ENCODE results near the gene RASSF8. TPM values are rescaled to one million over a fixed set of nuclear protein-coding genes. Genes with fewer than 3 reads are reported as not detected.

RASSF8 gene
- total RNA-seq, 1 donor from 2014 or later: 54.6 TPM

DNA sequence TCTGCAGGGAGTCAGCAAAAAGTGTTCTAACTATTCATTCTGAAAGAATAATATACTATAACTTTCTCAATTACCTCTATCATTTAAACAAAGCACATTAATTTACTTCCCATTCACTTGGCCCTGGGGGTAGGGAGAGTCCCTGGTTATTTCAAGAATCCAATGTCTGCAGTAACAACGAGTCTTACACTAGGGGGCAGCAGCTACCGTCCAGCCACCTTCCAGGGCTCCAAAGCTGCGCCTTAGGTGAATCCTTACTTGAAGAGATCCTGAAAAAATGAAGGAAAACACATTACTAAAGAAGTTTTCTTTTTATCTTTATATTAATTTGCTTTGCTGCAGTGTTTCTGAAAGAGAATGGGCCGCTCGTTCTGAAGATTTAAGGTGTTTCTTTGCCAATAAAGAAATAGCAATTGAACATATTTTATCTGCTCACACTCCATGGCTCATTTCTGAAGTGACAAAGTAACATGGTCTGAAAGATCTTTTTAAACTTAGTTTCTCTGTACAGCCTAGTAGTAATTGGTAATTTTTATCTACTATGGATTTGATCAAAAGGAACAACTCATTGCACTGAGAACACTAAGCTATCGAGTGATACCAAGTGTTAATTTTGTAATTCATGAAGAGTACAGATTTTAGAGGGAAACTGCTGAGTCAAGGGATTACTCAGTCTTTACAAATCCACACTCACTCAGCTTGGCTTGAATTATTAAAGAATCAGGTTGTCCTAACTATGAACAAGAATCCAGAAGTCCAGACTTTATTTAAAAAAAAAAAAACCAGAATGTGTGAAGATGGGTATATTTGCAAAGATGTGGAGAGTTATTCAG is 138.8 kb downstream of the RASSF8 start:
- Mint-ChIP-seq H3K4me1 (ENCODE audit: low read depth) (peaks cover 8% of the 10 kb centered on the region), H3K27me3 (ENCODE audit: low read depth) (no peaks in the 10 kb centered on the region), H3K27ac (ENCODE audit: unreplicated experiment) (no peak overlapping the region), H3K4me3 (ENCODE audit: unreplicated experiment) (no peak overlapping the region), H3K9me3 (ENCODE audit: low read depth) (no peaks in the 10 kb centered on the region), H3K36me3 (ENCODE audit: low read depth) (no peaks in the 10 kb centered on the region)
- DNase-seq (ENCODE audit: low spot score): no peak
- peak; percentile 98 for TF ChIP-seq CTCF (IDR thresholded peaks at IDR 0.05)

- Mint-ChIP-seq H3K4me3 (ENCODE audit: unreplicated experiment) (no peak overlapping the region), H3K27ac (ENCODE audit: unreplicated experiment) (no peak overlapping the region)
- TF ChIP-seq CTCF (IDR thresholded peaks at IDR 0.05): no peak
These were observed 142.3 kb downstream of the RASSF8 start for GRCh38 chr12:26100666-26101349.

DNA sequence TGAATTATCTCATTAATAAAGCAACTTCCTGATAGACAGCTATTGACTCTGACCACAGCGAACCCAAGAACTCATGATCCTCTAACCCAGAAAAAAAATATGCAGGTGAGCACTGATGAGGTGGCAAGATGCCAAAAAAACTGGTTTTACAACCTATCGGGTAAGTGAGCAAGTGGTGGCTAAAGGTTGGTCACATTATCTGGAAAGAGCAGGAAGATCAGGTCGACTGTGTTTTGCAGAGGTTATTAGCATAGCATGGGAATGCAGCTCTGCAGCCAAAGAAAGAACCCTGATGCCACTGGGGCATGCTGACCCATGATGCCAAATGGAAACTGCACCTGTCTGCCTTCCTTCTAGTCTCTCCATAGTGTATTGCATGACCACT is 142.9 kb downstream of the RASSF8 start:
- H3K4me1 Mint-ChIP-seq (ENCODE audit: low read depth): peaks cover 4% of the 10 kb centered on the region
- TF ChIP-seq CTCF (IDR thresholded peaks at IDR 0.05): no peak
- H3K27me3 Mint-ChIP-seq (ENCODE audit: low read depth): no peaks in the 10 kb centered on the region
- H3K4me3 Mint-ChIP-seq (ENCODE audit: unreplicated experiment): no peak overlapping the region
- no peaks in the 10 kb centered on the region for H3K36me3 Mint-ChIP-seq (ENCODE audit: low read depth)
- no peak for DNase-seq (ENCODE audit: low spot score)
- no peak overlapping the region for H3K27ac Mint-ChIP-seq (ENCODE audit: unreplicated experiment)
- H3K9me3 Mint-ChIP-seq (ENCODE audit: low read depth): no peaks in the 10 kb centered on the region

More at GRCh38 chr12:26100666-26101349, 142.3 kb downstream of the RASSF8 start:
- no peak for DNase-seq (ENCODE audit: low spot score)
- no peaks in the 10 kb centered on the region for H3K9me3 Mint-ChIP-seq (ENCODE audit: low read depth)
- H3K36me3 Mint-ChIP-seq (ENCODE audit: low read depth): no peaks in the 10 kb centered on the region
- H3K4me1 Mint-ChIP-seq (ENCODE audit: low read depth): peaks cover 4% of the 10 kb centered on the region
- no peaks in the 10 kb centered on the region for H3K27me3 Mint-ChIP-seq (ENCODE audit: low read depth)

DNA sequence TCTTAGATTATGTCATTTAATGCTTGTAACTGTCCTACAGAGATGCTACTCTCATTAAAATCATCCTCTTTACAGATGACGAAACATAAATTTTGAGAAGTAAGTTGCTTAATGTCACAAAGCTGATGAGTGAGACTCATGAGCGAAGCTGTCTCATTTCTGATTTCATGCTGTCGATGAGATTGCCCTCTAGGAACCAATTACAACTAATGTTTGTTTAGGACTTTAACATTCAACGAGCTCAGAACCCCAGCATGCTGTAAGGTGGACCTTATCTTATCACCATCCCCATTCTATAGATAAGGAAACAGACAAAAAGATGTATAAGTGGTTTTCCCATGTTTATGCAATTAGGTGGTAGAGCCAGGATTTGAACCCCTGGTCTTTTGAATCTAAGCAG is 143.3 kb downstream of the RASSF8 start:
- Mint-ChIP-seq H3K27me3 (ENCODE audit: low read depth) (no peaks in the 10 kb centered on the region), H3K36me3 (ENCODE audit: low read depth) (no peaks in the 10 kb centered on the region), H3K4me3 (ENCODE audit: unreplicated experiment) (no peak overlapping the region), H3K9me3 (ENCODE audit: low read depth) (no peaks in the 10 kb centered on the region), H3K27ac (ENCODE audit: unreplicated experiment) (no peak overlapping the region), H3K4me1 (ENCODE audit: low read depth) (peaks cover 4% of the 10 kb centered on the region)
- TF ChIP-seq CTCF (IDR thresholded peaks at IDR 0.05): no peak
- no peak for DNase-seq (ENCODE audit: low spot score)

DNA sequence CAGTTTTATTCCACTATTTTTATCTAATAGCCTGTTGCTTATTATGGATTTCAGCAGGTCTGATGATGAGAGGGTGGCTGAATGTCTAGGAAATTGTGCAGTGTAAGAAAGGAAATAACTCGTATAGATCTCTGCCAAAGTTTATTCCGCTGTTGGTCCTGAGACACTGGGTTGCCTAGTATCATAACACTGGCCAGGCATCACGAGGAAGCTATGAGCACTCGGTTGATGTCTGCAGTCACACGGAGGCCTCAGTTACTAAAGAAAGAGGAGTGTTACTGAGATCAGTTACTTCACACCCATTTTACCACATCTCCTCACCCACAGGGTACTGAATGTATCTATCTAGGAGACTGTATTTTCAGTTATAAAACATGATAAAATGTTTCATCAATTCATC is 144.5 kb downstream of the RASSF8 start:
- Mint-ChIP-seq H3K4me1 (ENCODE audit: low read depth) (no peaks in the 10 kb centered on the region), H3K27ac (ENCODE audit: unreplicated experiment) (no peak overlapping the region), H3K9me3 (ENCODE audit: low read depth) (no peaks in the 10 kb centered on the region), H3K27me3 (ENCODE audit: low read depth) (no peaks in the 10 kb centered on the region), H3K36me3 (ENCODE audit: low read depth) (no peaks in the 10 kb centered on the region), H3K4me3 (ENCODE audit: unreplicated experiment) (no peak overlapping the region)
- DNase-seq (ENCODE audit: low spot score): no peak
- TF ChIP-seq CTCF (IDR thresholded peaks at IDR 0.05): no peak

Measured in chondrocyte (in vitro differentiated cells).